Sigmoid colon (tissue), 3 donors: ENCODE measurements around the gene CHSY3.

Experiments used
- POLR2A ChIP-seq, 2 donors: fragments of 450-650 bp; IDR thresholded peaks; one replicate each; pipeline ENCODE4 v1.6.1; 2016; ENCODE audit warnings: antibody characterized with exemption in 2 of 2, mild to moderate bottlenecking in 2 of 2, moderate library complexity in 2 of 2
- TF ChIP-seq, protein P1 (sequence below), 4 experiments: fragments of 450-650 bp in 3 of 4; fragments of 200-600 bp in 1 of 4; IDR thresholded peaks; one replicate each; pipeline ENCODE4 v1.5.1; 2016 to 2019; ENCODE audit warnings: antibody characterized with exemption in 4 of 4, mild to moderate bottlenecking in 3 of 4, moderate library complexity in 2 of 4

DNA sequence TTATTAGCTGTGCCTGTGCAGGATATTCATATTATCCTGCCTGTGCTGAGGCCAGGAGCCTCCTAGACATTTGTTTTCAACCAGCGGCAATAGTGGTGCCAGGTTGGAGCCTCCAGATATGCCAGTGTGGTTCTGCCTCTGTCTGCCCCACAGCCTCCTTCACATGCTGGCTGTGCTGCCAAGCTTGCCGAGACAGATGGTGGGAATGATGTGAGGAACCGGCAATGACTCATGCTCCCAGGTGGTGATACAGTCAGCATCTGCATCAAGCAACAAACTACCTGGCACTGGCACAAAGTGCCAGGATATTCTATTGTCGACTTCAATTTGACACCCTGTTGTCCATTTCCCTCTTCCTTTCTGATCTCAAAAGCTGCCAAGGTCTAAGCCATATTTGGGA, 285.7 kb downstream of the CHSY3 start:
- TF ChIP-seq, protein P1, sequence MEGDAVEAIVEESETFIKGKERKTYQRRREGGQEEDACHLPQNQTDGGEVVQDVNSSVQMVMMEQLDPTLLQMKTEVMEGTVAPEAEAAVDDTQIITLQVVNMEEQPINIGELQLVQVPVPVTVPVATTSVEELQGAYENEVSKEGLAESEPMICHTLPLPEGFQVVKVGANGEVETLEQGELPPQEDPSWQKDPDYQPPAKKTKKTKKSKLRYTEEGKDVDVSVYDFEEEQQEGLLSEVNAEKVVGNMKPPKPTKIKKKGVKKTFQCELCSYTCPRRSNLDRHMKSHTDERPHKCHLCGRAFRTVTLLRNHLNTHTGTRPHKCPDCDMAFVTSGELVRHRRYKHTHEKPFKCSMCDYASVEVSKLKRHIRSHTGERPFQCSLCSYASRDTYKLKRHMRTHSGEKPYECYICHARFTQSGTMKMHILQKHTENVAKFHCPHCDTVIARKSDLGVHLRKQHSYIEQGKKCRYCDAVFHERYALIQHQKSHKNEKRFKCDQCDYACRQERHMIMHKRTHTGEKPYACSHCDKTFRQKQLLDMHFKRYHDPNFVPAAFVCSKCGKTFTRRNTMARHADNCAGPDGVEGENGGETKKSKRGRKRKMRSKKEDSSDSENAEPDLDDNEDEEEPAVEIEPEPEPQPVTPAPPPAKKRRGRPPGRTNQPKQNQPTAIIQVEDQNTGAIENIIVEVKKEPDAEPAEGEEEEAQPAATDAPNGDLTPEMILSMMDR (IDR thresholded peaks at IDR 0.05) = no peak
- no peak for TF ChIP-seq POLR2A (IDR thresholded peaks at IDR 0.05)
